NCI-H2227 (cell line): ENCODE results near the gene RTL1.

Experiments used
- DNase-seq: peaks from one replicate; lab custom pipeline; 2025; ENCODE audit not compliant: unreplicated experiment; lab: John Stamatoyannopoulos, UW

RTL1 gene

DNA sequence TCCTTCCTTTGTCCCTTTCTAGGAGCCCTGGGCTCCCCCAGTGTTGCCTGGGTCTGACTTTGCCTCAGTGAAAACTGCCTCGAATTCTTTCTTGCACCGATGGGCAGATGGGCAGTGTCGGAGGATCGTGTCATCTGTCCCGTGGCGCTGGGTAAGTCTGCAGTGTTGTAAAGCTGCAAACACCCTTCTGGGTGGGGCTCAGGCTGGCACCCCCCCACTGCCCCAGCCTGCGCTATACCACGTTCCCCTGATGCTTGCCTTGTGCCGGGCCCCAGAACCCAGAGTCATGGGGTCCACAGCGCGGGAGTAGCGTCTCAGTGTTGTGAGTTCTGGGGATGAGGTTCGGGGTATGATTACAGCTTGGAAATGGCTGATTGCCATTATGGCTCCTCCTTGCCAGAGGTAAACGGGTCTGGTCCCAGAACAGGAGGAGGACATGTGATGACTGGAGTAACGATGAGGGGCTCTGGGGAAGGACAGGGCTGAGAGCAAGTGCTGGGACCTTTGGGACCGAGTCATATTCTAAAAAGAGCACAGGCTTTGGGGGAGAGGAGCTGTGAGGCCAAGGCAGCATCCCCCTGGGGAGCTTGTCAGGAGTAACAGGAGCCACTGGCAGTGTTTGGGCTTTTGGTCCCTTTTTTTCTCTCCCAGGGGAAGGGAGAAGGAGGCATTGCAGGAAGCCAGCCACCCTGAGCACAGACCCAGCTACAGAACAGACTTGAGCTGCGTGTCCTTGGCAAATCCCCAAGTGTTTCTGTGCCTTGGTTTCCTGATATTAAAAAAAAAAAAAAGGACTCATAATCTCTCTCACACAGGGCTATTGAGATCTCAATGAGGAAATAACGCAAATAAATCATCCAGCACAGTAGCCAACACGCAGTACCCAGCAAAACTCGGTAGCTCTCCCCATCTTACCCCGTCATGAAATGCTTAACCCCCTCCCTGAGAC is 4.3 kb downstream of the RTL1 start:
- DNase-seq: no peak

GRCh38 chr14:100898465-100898864 is 5.1 kb downstream of the RTL1 start:
- no peak for DNase-seq

DNA sequence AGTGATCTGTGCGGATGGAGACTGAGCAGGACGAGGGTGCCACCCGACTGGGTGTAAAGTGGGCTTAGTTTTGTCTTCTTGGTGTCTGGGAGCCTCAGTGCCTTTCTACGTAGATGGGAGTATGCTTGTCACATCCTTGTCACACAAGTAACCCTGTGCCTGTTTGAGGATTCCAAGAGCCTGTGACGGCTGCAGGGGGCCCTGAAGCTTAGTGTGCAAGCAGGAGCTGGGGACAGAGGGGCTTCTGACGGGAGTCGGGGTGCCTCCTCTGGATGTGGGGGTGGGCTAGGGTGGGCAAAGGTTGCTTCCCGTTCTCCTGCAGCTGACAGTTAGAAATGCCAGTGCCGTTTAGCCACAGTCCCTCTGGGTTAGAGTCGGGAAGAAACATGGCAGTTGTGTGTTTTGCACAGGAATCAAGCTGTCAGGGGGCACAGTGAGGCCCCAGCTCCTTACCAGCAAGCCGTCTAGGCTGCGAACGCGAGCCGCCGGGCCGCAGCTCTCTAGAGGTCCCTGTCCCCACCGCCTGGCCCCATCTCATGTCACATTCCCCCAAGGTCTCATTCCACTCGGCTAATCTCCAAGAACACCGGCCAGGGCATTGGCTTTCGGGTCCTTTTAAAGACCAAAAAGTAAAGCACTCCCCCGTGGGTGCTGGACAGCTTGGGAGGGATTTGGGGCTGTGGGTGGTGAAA is 7.0 kb downstream of the RTL1 start:
- no peak for DNase-seq

DNA sequence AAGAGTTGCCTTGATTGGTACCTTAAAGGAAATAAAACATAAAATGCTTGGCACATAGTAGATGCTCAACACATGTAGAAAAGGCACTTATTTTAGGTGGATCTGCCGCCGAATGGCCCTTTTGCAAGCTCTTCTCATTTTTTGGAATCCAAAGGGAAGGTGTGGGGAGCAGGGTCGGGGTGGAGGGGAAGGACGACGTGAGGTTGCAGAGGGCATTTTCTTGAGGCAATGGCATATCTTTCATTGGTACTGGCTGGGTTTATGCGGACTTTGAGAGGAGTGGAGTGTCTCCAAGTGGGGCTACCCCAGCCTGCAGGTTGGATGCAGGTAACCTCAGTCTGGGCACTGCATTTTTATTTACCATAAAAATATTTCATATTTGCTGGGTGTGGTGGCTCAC is 8.1 kb downstream of the RTL1 start:
- no peak for DNase-seq

DNA sequence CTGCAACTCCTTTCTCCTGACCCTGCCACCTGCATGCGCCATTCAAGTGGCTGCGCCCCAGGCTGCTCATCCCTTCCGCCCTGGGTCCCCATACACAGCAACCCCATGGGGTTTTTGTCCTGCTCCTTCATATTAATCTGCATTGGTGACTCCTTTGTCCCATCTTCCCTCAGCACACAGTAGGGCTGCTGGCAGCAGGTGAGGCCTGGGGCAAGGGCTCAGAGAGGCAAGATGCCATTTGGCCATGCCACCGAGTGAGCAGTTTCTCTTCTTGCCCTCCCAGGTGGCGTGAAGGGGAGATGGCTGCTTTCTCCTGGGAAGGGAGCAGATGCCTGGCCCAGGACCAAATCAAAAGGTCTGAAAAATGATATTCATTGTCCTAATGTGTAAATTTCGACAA is 9.1 kb downstream of the RTL1 start:
- DNase-seq: no peak

- DNase-seq: no peak
These were observed 9.8 kb downstream of the RTL1 start for GRCh38 chr14:100893760-100894159.

GRCh38 chr14:100893228-100893601 is 10.3 kb downstream of the RTL1 start:
- no peak for DNase-seq

DNA sequence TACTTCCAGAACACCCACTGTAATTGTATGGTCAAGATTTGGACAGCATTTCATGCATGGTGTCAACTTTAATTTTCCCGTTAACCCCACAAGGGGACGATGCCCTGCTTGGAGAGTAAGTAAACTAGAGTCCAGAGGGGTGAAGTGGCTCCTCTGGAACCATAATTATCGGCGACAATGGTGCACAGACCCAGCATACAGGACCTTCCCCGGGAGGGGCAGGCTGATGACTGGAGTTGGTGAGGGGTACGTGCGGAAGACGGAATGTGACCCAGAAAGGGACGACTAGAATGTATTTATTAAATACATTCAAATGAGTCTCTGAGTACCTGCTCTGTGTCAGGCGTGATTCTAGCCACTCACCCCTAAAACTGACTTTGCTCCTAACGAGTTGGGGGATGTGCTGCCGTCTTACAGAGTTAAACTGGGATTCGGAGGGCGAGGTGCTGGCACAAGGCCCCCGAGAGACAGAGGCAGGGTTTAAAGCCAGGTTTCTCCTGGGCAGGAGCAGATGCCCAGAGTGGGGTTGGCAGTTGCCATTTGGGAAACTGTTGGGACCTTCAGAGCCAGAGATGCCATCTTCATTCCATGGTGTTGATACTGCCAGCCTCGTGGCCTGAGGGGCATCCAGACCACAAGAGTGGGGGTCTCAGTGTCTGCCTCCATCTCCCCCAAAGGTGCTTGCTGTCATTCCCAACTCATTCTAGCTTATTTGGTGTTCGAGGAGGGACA is 10.9 kb downstream of the RTL1 start:
- DNase-seq: no peak

GRCh38 chr14:100891501-100892445 is 11.7 kb downstream of the RTL1 start:
- no peak for DNase-seq

DNA sequence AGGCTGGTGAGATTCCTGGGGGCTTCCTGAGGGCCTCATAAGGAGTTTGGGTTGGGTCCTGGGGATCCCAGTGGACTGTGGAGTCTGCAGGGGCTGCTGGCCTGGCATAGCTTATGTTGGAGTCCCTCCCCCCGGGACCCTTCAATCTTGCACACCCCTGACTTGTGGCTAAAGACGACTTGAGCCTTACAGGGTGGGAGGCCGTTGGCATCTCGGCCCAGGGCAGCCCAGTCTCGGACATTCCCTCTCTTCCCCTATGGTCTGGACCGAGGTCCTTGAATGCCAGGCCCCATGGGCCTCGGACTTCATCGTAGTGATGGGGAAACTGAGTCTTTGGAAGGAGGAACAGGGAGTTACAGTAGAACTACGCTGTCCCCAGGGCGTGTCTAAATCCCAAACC is 12.5 kb downstream of the RTL1 start:
- no peak for DNase-seq

DNA sequence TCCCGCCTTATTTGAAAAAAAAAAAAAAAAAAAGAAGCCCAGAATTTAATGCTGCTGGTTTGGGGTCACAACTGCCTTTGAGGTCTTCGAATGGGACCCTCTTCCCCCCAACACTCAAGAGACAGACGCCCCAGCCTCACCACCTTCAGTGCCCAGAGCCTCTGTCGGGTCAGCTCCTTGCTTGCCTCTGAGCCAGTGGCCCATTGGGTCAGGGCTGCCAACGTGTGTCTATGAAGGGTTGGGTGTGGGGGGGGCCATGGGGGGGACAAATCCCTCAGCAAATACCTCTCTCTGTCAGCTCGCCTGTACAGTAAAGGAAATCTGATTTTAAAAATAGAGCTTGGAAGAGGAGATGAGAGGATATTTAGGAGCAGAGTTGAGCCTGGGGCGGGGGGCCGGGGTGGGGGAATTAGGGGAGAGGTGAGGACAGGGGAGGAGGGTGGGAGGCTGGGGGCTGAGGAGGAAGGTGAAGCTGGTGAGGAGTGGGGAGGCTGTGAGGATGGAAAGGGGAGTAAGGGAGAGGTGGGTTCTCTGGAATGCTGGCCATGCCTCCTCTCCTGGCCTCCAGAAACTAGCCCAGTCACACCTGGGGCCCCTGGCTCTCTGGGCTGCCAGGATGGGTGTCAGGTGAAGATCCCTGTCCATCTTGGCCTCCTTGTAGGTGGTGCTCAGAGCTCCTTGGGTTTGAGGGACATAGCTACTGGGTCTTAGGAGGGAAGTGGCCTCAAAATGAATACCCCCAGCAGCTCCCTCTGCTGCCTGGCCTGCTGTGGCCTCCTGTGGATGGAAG is 13.3 kb downstream of the RTL1 start:
- DNase-seq: no peak

GRCh38 chr14:100889641-100890040 is 13.9 kb downstream of the RTL1 start:
- no peak for DNase-seq

- no peak for DNase-seq
These were observed 14.7 kb downstream of the RTL1 start for GRCh38 chr14:100888789-100889315.

DNA sequence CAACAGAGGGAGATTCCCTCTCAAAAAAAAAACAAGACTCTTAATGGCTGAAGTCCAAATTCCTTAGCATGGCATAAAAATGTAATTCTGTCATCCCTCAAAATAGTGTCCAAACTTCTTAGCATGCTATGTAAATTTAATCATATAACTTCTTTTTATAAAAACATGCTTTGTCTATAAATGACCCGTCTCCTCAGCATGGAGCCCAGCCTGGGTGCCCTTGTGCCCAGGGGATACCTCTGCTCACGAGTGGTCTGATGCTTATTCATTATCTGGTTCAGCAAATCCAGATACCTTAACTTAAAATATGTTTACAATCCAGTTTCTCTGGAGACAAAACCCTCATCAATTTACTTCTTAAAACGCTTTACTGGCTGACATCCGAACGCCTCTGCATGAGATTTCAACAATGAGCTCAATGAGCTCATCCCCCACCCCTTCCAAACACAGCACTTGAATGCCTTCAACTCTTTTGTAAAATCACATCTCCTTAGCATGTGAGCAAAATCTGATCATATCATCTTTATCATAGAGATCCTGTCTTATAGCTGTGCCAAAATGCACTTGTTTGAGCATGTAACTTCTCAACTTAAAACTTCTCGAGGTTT is 15.7 kb downstream of the RTL1 start:
- DNase-seq: no peak

- DNase-seq: no peak
These were observed 17.9 kb downstream of the RTL1 start for GRCh38 chr14:100885617-100886016.

DNA sequence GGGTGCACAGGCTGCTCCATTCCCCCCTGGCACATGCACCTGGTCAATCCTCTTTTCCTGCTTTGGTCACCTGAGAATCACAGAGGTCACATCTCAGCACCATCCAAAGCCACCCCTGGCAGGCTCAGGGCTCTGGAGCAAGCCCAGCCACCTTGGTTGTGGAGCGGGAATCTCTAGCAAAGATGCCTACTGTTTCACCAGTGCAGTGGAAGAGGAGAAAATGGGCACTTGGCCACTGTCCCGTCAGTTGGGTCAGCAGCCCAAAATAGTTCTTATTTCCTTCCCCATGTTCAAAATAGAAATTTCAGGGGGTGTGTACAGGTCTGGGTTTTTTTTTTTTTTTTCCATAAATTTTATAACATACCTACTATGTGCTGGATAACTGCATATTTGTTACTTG is 18.3 kb downstream of the RTL1 start:
- no peak for DNase-seq

DNA sequence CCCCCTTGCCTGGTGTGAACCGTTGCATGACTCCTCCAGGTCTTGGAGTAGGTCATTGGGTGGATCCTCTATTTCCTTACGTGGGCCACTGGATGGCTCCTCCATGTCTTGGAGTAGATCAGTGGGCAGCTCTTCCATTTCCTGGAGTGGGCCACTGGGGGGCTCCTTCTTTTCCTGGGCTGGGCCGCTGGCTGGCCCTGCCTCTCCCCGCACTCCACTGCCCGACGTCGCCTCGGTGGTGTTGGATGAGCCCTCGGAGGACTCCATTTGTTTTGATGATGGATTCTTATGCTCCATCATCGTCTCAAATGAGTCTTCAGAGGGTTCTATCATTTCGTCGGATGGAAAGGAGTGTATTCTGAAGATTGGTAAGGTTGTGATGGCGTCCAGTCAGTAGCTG is 19.1 kb downstream of the RTL1 start:
- no peak for DNase-seq

DNA sequence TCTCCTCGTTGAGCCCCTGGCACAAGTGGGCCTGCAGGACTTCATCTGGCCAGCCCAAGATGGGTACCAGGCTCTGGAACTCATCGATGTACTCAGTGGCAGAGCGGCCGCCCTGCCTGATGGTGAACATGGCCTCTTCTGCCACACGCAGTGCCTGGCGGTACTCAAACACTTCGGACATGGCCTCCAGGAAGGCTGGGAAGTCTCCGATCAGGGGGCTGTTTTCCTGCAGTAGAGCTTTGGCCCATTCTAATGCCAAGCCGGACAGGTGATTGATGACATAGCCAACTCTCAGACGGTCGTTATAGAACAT is 19.8 kb downstream of the RTL1 start:
- no peak for DNase-seq

DNA sequence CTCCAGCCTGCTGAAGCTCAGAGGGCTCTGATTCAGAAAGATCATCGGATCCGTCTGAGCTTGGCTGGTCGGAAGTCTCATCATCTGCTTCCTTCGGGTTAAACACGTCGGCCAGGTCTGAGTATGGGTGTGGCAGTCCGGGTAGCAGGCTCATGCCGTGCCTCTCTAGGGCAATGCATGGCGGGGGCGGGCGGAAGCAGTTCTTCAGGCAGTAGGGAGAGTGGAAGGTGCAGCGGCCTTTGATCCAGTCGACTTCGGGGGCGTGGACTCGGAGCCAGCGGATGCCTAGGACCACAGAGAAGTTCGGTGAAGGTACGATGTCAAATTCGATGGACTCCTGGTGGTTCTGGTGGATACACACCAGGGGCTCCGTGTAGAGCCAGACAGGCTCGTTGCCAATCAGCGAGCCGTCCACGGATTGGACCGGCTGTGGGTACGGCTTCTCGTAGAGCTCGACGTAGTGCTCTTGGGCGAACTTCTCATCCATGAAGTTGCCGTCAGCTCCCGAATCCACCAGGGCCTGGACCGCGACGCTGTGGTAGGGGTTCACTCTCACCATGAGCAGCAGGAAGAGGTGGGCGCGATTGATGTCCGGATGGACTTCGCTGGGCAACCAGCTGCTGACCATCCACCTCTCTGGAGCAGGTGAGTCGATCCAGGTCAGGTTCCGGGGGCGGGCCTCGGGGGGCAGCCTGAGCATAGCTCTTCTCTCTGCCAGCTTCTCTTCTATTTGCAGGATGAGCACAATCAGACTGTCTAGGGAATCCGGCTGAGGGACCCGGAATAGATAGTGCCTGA is 20.3 kb downstream of the RTL1 start:
- DNase-seq: no peak
